Measurements from ENCODE around the gene ACYP1. TPM values are rescaled to one million over a fixed set of nuclear protein-coding genes. Genes with fewer than 3 reads are reported as not detected.

Gene ACYP1
- total and polyA plus RNA-seq, 2 of the 13 experiments (the other 11 are each of a cell fraction or from before 2014, with no cell fraction given), result 9.7 to 22.4 TPM

- TF ChIP-seq AHDC1 (CRISPR knock-in tag; IDR thresholded peaks at IDR 0.05; ENCODE audit: borderline replicate concordance), result no peak
- TF ChIP-seq CBFB (CRISPR knock-in tag; IDR thresholded peaks at IDR 0.05), result 0 out of 2 replicates have a peak, but pooled peaks have one; percentile 29
- TF ChIP-seq ZNF451 (CRISPR knock-in tag; IDR thresholded peaks at IDR 0.05), result peak; percentile 37; the same call in 1 of the 2 replicates
- TF ChIP-seq ZNF577 (CRISPR knock-in tag; IDR thresholded peaks at IDR 0.05; ENCODE audit: borderline replicate concordance, low read depth), result no peak
- peak; percentile 74; the same call in 1 of the 2 replicates for TF ChIP-seq ZNF768 (CRISPR knock-in tag; IDR thresholded peaks at IDR 0.05)
- peak; percentile 87 for TF ChIP-seq SALL1 (CRISPR knock-in tag; IDR thresholded peaks at IDR 0.05)
- 0 out of 2 replicates have a peak, but pooled peaks have one; percentile 31 for TF ChIP-seq ARNT2 (CRISPR knock-in tag; IDR thresholded peaks at IDR 0.05; ENCODE audit: low read depth)
- TF ChIP-seq HDAC2 (CRISPR knock-in tag; IDR thresholded peaks at IDR 0.05), result peak; percentile 53
- peak; percentile 78 for TF ChIP-seq MEIS1 (CRISPR knock-in tag; IDR thresholded peaks at IDR 0.05; ENCODE audit: borderline replicate concordance)
- 0 out of 2 replicates have a peak, but pooled peaks have one; percentile 29 for TF ChIP-seq ZNF512 (CRISPR knock-in tag; IDR thresholded peaks at IDR 0.05)
- 0 out of 2 replicates have a peak, but pooled peaks have one; percentile 6 for TF ChIP-seq FOSL1 (CRISPR knock-in tag; IDR thresholded peaks at IDR 0.05; ENCODE audit: borderline replicate concordance)
- no peak for TF ChIP-seq USF2 (IDR thresholded peaks at IDR 0.05; ENCODE audit: low read depth, low read length)
- 0 out of 2 replicates have a peak, but pooled peaks have one; percentile 62 for TF ChIP-seq USF2 (CRISPR knock-in tag; IDR thresholded peaks at IDR 0.05; ENCODE audit: borderline replicate concordance)
- TF ChIP-seq RBM39 (IDR thresholded peaks at IDR 0.05; ENCODE audit: low read depth, low read length, poor library complexity, severe bottlenecking), result peak; percentile 21
- no peak; the same call in none of the 2 replicates for TF ChIP-seq SP2 (CRISPR knock-in tag; IDR thresholded peaks at IDR 0.05)
- TF ChIP-seq GTF2F1 (IDR thresholded peaks at IDR 0.05; ENCODE audit: low read length), result 0 out of 2 replicates have a peak, but pooled peaks have one; percentile 55
- no peak for TF ChIP-seq ZBTB1 (CRISPR knock-in tag; IDR thresholded peaks at IDR 0.05; ENCODE audit: borderline replicate concordance)
- peak; percentile 84 for TF ChIP-seq KDM5B (CRISPR knock-in tag; IDR thresholded peaks at IDR 0.05; ENCODE audit: borderline replicate concordance)
- peak; percentile 33; the same call in 1 of the 2 replicates for TF ChIP-seq HNF4A (CRISPR knock-in tag; IDR thresholded peaks at IDR 0.05)
- no peak for TF ChIP-seq PHF5A (CRISPR knock-in tag; IDR thresholded peaks at IDR 0.05; ENCODE audit: low read depth, unreplicated experiment)
Measured at GRCh38 chr14:75069121-75069810, 5.4 kb upstream of the ACYP1 start, which contains the start of gene ZC2HC1C (continued).

Data from HepG2 (cell line).